ENCODE data around the gene DDA1. TPM values are rescaled to one million over a fixed set of nuclear protein-coding genes. Genes with fewer than 3 reads are reported as not detected.
A peak's percentile ranks its signal among the peaks of the same experiment; 100 is the strongest.

The DDA1 gene
- total and polyA plus RNA-seq, 9 of the 15 experiments (the other 6 are each of a cell fraction or from before 2014, with no cell fraction given): 1.4 to 83.8 (median 33.8) TPM

DNA sequence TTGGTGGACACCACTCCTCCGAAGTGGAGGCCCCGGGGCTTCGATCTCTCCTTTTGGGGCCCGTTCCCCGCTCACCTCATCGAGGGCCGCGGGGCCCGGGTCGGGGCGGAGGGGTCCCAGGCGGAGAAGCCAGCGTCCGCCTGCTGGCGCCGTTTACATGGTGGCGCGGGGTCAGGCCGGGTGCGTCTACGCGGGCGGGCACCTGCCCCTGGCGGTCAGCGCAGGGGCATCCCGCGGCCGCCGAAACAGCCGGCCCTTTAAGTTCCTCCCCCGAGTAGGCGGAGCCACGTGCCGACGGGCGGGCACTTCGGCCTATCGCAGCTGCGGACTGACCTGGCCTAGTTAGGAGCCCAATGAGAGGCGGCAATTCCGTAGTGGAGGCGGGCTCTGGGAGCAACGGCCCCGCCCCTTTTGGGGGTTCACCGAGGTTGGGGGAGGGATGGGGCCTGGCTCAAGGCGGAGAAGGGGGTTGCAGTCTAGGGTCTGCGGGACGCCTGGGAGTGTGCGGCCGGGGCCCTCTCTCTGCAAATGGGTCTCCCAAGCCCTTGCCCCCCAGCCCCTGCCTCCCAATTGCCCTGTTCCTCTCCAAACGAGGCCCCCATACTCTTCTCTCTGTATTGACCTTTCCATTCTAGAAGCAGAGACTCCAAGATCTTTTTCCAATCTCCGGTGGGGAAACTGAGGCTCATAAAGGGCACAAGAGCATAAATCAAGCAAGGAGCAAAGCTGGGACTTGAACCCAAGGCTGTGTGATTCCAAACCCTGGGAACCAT is 6.0 kb upstream of the DDA1 start, which contains the start of gene ABHD8 (continued):
- TF ChIP-seq, protein P1, sequence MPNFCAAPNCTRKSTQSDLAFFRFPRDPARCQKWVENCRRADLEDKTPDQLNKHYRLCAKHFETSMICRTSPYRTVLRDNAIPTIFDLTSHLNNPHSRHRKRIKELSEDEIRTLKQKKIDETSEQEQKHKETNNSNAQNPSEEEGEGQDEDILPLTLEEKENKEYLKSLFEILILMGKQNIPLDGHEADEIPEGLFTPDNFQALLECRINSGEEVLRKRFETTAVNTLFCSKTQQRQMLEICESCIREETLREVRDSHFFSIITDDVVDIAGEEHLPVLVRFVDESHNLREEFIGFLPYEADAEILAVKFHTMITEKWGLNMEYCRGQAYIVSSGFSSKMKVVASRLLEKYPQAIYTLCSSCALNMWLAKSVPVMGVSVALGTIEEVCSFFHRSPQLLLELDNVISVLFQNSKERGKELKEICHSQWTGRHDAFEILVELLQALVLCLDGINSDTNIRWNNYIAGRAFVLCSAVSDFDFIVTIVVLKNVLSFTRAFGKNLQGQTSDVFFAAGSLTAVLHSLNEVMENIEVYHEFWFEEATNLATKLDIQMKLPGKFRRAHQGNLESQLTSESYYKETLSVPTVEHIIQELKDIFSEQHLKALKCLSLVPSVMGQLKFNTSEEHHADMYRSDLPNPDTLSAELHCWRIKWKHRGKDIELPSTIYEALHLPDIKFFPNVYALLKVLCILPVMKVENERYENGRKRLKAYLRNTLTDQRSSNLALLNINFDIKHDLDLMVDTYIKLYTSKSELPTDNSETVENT (CRISPR knock-in tag; IDR thresholded peaks at IDR 0.05): 0 out of 2 replicates have a peak, but pooled peaks have one; percentile 21
- peak; percentile 98 for TF ChIP-seq NEUROD1 (IDR thresholded peaks at IDR 0.05; ENCODE audit: borderline replicate concordance, low read depth, low read length, partially characterized antibody)
- TF ChIP-seq, protein P2, sequence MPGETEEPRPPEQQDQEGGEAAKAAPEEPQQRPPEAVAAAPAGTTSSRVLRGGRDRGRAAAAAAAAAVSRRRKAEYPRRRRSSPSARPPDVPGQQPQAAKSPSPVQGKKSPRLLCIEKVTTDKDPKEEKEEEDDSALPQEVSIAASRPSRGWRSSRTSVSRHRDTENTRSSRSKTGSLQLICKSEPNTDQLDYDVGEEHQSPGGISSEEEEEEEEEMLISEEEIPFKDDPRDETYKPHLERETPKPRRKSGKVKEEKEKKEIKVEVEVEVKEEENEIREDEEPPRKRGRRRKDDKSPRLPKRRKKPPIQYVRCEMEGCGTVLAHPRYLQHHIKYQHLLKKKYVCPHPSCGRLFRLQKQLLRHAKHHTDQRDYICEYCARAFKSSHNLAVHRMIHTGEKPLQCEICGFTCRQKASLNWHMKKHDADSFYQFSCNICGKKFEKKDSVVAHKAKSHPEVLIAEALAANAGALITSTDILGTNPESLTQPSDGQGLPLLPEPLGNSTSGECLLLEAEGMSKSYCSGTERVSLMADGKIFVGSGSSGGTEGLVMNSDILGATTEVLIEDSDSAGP (CRISPR knock-in tag; IDR thresholded peaks at IDR 0.05): peak; percentile 94
- no peak for TF ChIP-seq STAG1 (CRISPR knock-in tag; IDR thresholded peaks at IDR 0.05; ENCODE audit: borderline replicate concordance)
- no peak for TF ChIP-seq RBM14 (IDR thresholded peaks at IDR 0.05; ENCODE audit: borderline replicate concordance, insufficient read depth, low read depth, low read length)
- TF ChIP-seq MEF2A (IDR thresholded peaks at IDR 0.05; ENCODE audit: control insufficient read depth, low read depth, low read length): no peak
- TF ChIP-seq, protein P3, sequence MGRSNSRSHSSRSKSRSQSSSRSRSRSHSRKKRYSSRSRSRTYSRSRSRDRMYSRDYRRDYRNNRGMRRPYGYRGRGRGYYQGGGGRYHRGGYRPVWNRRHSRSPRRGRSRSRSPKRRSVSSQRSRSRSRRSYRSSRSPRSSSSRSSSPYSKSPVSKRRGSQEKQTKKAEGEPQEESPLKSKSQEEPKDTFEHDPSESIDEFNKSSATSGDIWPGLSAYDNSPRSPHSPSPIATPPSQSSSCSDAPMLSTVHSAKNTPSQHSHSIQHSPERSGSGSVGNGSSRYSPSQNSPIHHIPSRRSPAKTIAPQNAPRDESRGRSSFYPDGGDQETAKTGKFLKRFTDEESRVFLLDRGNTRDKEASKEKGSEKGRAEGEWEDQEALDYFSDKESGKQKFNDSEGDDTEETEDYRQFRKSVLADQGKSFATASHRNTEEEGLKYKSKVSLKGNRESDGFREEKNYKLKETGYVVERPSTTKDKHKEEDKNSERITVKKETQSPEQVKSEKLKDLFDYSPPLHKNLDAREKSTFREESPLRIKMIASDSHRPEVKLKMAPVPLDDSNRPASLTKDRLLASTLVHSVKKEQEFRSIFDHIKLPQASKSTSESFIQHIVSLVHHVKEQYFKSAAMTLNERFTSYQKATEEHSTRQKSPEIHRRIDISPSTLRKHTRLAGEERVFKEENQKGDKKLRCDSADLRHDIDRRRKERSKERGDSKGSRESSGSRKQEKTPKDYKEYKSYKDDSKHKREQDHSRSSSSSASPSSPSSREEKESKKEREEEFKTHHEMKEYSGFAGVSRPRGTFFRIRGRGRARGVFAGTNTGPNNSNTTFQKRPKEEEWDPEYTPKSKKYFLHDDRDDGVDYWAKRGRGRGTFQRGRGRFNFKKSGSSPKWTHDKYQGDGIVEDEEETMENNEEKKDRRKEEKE (IDR thresholded peaks at IDR 0.05; ENCODE audit: borderline replicate concordance in 1 of 2, control insufficient read depth in 1 of 2, low read depth in 2 of 2, low read length in 1 of 2): no peak
- TF ChIP-seq, protein P4, sequence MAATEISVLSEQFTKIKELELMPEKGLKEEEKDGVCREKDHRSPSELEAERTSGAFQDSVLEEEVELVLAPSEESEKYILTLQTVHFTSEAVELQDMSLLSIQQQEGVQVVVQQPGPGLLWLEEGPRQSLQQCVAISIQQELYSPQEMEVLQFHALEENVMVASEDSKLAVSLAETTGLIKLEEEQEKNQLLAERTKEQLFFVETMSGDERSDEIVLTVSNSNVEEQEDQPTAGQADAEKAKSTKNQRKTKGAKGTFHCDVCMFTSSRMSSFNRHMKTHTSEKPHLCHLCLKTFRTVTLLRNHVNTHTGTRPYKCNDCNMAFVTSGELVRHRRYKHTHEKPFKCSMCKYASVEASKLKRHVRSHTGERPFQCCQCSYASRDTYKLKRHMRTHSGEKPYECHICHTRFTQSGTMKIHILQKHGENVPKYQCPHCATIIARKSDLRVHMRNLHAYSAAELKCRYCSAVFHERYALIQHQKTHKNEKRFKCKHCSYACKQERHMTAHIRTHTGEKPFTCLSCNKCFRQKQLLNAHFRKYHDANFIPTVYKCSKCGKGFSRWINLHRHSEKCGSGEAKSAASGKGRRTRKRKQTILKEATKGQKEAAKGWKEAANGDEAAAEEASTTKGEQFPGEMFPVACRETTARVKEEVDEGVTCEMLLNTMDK (IDR thresholded peaks at IDR 0.05; ENCODE audit: borderline replicate concordance, insufficient read depth, low read depth, low read length, poor library complexity, severe bottlenecking): peak; percentile 85
- TF ChIP-seq, protein P5, sequence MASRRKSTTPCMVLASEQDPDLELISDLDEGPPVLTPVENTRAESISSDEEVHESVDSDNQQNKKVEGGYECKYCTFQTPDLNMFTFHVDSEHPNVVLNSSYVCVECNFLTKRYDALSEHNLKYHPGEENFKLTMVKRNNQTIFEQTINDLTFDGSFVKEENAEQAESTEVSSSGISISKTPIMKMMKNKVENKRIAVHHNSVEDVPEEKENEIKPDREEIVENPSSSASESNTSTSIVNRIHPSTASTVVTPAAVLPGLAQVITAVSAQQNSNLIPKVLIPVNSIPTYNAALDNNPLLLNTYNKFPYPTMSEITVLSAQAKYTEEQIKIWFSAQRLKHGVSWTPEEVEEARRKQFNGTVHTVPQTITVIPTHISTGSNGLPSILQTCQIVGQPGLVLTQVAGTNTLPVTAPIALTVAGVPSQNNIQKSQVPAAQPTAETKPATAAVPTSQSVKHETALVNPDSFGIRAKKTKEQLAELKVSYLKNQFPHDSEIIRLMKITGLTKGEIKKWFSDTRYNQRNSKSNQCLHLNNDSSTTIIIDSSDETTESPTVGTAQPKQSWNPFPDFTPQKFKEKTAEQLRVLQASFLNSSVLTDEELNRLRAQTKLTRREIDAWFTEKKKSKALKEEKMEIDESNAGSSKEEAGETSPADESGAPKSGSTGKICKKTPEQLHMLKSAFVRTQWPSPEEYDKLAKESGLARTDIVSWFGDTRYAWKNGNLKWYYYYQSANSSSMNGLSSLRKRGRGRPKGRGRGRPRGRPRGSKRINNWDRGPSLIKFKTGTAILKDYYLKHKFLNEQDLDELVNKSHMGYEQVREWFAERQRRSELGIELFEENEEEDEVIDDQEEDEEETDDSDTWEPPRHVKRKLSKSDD (conservative IDR thresholded peaks at IDR 0.05; ENCODE audit: low read length): no peak
- TF ChIP-seq HDAC6 (IDR thresholded peaks at IDR 0.05; ENCODE audit: low read depth, low read length): no peak

All from K562 (cell line).